SK-N-SH treated with all-trans-retinoic acid at 6 μM for 48 hours (cell line): Measurements from ENCODE around the gene CFAP161.

Experiments
- ATAC-seq: fragments of 200-7000 bp; cut with Tn5 transposase; 3 replicates; pipeline ENCODE4 v1.9.1; 2020; ENCODE audit warnings: mild to moderate bottlenecking, moderate library complexity
- ARNTL ChIP-seq: fragments of 450-650 bp; formaldehyde crosslinking; IDR thresholded peaks from 2 replicates; pipeline ENCODE4 v1.5.0; 2020; ENCODE audit warnings: low read depth, mild to moderate bottlenecking, moderate library complexity, borderline replicate concordance
- BACH2 ChIP-seq: fragments of 250-450 bp; sonication (Bioruptor Pico); IDR thresholded peaks from 2 replicates; pipeline ENCODE4 v1.9.0; 2021; ENCODE audit warnings: mild to moderate bottlenecking, borderline replicate concordance
- CREB5 ChIP-seq: fragments of 250-450 bp; sonication (Bioruptor Pico); IDR thresholded peaks from 2 replicates; pipeline ENCODE4 v1.5.1; 2020; ENCODE audit warnings: low read depth, mild to moderate bottlenecking, moderate library complexity
- CSDC2 ChIP-seq: fragments of 250-450 bp; sonication (Bioruptor Pico); IDR thresholded peaks from 2 replicates; pipeline ENCODE4 v1.5.0; 2020; ENCODE audit warnings: mild to moderate bottlenecking, moderate library complexity
- CSRNP3 ChIP-seq: fragments of 250-450 bp; sonication (Bioruptor Pico); IDR thresholded peaks from 2 replicates; pipeline ENCODE4 v1.5.1; 2021; ENCODE audit warnings: mild to moderate bottlenecking, moderate library complexity
- ESRRG ChIP-seq: fragments of 250-450 bp; sonication (Bioruptor Pico); IDR thresholded peaks from 2 replicates; pipeline ENCODE4 v1.6.1; 2021; ENCODE audit warnings: mild to moderate bottlenecking
- OSR1 ChIP-seq: fragments of 250-450 bp; sonication (Bioruptor Pico); IDR thresholded peaks from 2 replicates; pipeline ENCODE4 v1.8.0; 2022; ENCODE audit warnings: moderate library complexity, mild to moderate bottlenecking, inconsistent platforms
- PATZ1 ChIP-seq: fragments of 250-450 bp; sonication (Bioruptor Pico); IDR thresholded peaks from 2 replicates; pipeline ENCODE4 v1.8.0; 2020; ENCODE audit warnings: mild to moderate bottlenecking, moderate library complexity, borderline replicate concordance
- POU6F1 ChIP-seq: fragments of 250-450 bp; sonication (Bioruptor Pico); IDR thresholded peaks from 2 replicates; pipeline ENCODE4 v1.8.0; 2021; ENCODE audit warnings: low read depth, mild to moderate bottlenecking, moderate library complexity, borderline replicate concordance
- PPARA ChIP-seq: fragments of 250-450 bp; sonication (Bioruptor Pico); IDR thresholded peaks from 2 replicates; pipeline ENCODE4 v1.5.0; 2020; ENCODE audit warnings: mild to moderate bottlenecking, borderline replicate concordance
- RARB ChIP-seq: fragments of 250-450 bp; sonication (Bioruptor Pico); IDR thresholded peaks from 2 replicates; pipeline ENCODE4 v1.8.0; 2021; ENCODE audit warnings: mild to moderate bottlenecking, moderate library complexity
- SNAI2 ChIP-seq: fragments of 250-450 bp; sonication (Bioruptor Pico); IDR thresholded peaks from 2 replicates; pipeline ENCODE4 v1.5.0; 2020; ENCODE audit warnings: mild to moderate bottlenecking, moderate library complexity
- TCF4 ChIP-seq: fragments of 250-450 bp; sonication (Bioruptor Pico); IDR thresholded peaks from 2 replicates; pipeline ENCODE4 v1.8.0; 2021; ENCODE audit warnings: mild to moderate bottlenecking, moderate library complexity, borderline replicate concordance
- TOX ChIP-seq: fragments of 250-450 bp; sonication (Bioruptor Pico); IDR thresholded peaks from 2 replicates; pipeline ENCODE4 v1.8.0; 2021; ENCODE audit warnings: mild to moderate bottlenecking, moderate library complexity, borderline replicate concordance
- TSHZ2 ChIP-seq: fragments of 250-450 bp; sonication (Bioruptor Pico); IDR thresholded peaks from 2 replicates; pipeline ENCODE4 v1.5.0; 2020; ENCODE audit warnings: mild to moderate bottlenecking, moderate library complexity
- ZC3H10 ChIP-seq: fragments of 250-450 bp; sonication (Bioruptor Pico); IDR thresholded peaks from 2 replicates; pipeline ENCODE4 v1.5.1; 2021; ENCODE audit warnings: mild to moderate bottlenecking, moderate library complexity
- ZFP3 ChIP-seq: fragments of 250-450 bp; sonication (Bioruptor Pico); IDR thresholded peaks from 2 replicates; pipeline ENCODE4 v1.5.0; 2020; ENCODE audit warnings: mild to moderate bottlenecking, moderate library complexity
- ZFP30 ChIP-seq: fragments of 450-650 bp; formaldehyde crosslinking; IDR thresholded peaks from 2 replicates; pipeline ENCODE4 v1.5.0; 2022; ENCODE audit warnings: mild to moderate bottlenecking, moderate library complexity
- ZNF565 ChIP-seq: fragments of 450-650 bp; formaldehyde crosslinking; conservative IDR thresholded peaks from 2 replicates; pipeline ENCODE4 v1.5.0; 2020; ENCODE audit warnings: low read depth, mild to moderate bottlenecking, moderate library complexity
- ZNF70 ChIP-seq: fragments of 450-650 bp; formaldehyde crosslinking; IDR thresholded peaks from 2 replicates; pipeline ENCODE4 v1.5.0; 2020; ENCODE audit warnings: mild to moderate bottlenecking, moderate library complexity

The CFAP161 gene

GRCh38 chr15:81182031-81182755 lies 48.1 kb downstream of the CFAP161 start (continued):
- TF ChIP-seq TSHZ2 (CRISPR knock-in tag): no peak
- TF ChIP-seq ZFP30 (CRISPR knock-in tag): no peak
- TF ChIP-seq TOX (CRISPR knock-in tag): no peak
- no peak for TF ChIP-seq ARNTL
- TF ChIP-seq OSR1: no peak
- no peak for TF ChIP-seq ZNF565 (CRISPR knock-in tag)

- no peak for TF ChIP-seq ZNF565 (CRISPR knock-in tag)
- no peak for TF ChIP-seq POU6F1 (CRISPR knock-in tag)
- no peak for TF ChIP-seq CSDC2 (CRISPR knock-in tag)
- TF ChIP-seq RARB: no peak
- no peak for TF ChIP-seq CREB5
- TF ChIP-seq OSR1: no peak
- TF ChIP-seq SNAI2: no peak
- no peak for TF ChIP-seq TSHZ2 (CRISPR knock-in tag)
- TF ChIP-seq CSRNP3 (CRISPR knock-in tag): no peak
- TF ChIP-seq ZFP3 (CRISPR knock-in tag): no peak
- TF ChIP-seq ZNF70 (CRISPR knock-in tag): no peak
- no peak for TF ChIP-seq BACH2 (CRISPR knock-in tag)
- TF ChIP-seq ARNTL: no peak
- TF ChIP-seq ESRRG (CRISPR knock-in tag): no peak
- TF ChIP-seq ZC3H10 (CRISPR knock-in tag): no peak
- no peak for TF ChIP-seq PATZ1
- no peak for TF ChIP-seq PPARA (CRISPR knock-in tag)
- no peak for TF ChIP-seq TOX (CRISPR knock-in tag)
- TF ChIP-seq TCF4 (CRISPR knock-in tag): no peak
- ATAC-seq: no peak
Observed at GRCh38 chr15:81182756-81183438, 48.8 kb downstream of the CFAP161 start.
